HG02678 (cell line): ENCODE data around the gene LRRC17.
"Not testable (repeated sequence)": the region's sequence is repeated elsewhere in the genome, so short reads cannot be mapped to it uniquely, and the experiment has no call there.

ENCODE experiments used
- ATAC-seq: cut with Tn5 transposase; IDR thresholded peaks from one replicate; pipeline ENCODE4 v1.9.1; 2021; ENCODE audit warnings: mild to moderate bottlenecking, moderate library complexity; ENCODE audit not compliant: unreplicated experiment

Gene LRRC17

GRCh38 chr7:102938679-102939078 is 25.9 kb downstream of the LRRC17 start:
- ATAC-seq: no peak

- no peak for ATAC-seq
These were observed 29.5 kb downstream of the LRRC17 start for GRCh38 chr7:102942181-102942866.

- ATAC-seq: no peak
These were observed 30.1 kb downstream of the LRRC17 start for GRCh38 chr7:102942868-102943267.

- ATAC-seq: no peak
These were observed 30.8 kb downstream of the LRRC17 start for GRCh38 chr7:102943423-102944169.

GRCh38 chr7:102944241-102944640 is 31.4 kb downstream of the LRRC17 start:
- no peak for ATAC-seq

GRCh38 chr7:102951839-102952238 is 39.0 kb downstream of the LRRC17 start:
- no peak for ATAC-seq

- ATAC-seq: no peak
These were observed 40.6 kb downstream of the LRRC17 start for GRCh38 chr7:102953406-102953805.

- not testable (repeated sequence) for ATAC-seq
These were observed 41.6 kb downstream of the LRRC17 start for GRCh38 chr7:102954359-102954758.

GRCh38 chr7:102958004-102958403 is 45.2 kb downstream of the LRRC17 start:
- ATAC-seq: not testable (repeated sequence)

- not testable (repeated sequence) for ATAC-seq
These were observed 49.2 kb downstream of the LRRC17 start for GRCh38 chr7:102961993-102962392.

- ATAC-seq: no peak
These were observed 53.7 kb downstream of the LRRC17 start for GRCh38 chr7:102966465-102966864.

- ATAC-seq: no peak
These were observed 55.0 kb downstream of the LRRC17 start for GRCh38 chr7:102967798-102968197.

- ATAC-seq: no peak
These were observed 60.4 kb downstream of the LRRC17 start for GRCh38 chr7:102973096-102973802.

- ATAC-seq: no peak
These were observed 61.8 kb downstream of the LRRC17 start for GRCh38 chr7:102974366-102975236.

GRCh38 chr7:102975854-102976253 is 63.1 kb downstream of the LRRC17 start:
- no peak for ATAC-seq

- ATAC-seq: no peak
These were observed 63.7 kb downstream of the LRRC17 start for GRCh38 chr7:102976493-102976892.

- ATAC-seq: not testable (repeated sequence)
These were observed 64.8 kb downstream of the LRRC17 start for GRCh38 chr7:102977586-102977985.

- ATAC-seq: no peak
These were observed 65.5 kb downstream of the LRRC17 start for GRCh38 chr7:102978284-102978683.

- no peak for ATAC-seq
These were observed 66.9 kb downstream of the LRRC17 start for GRCh38 chr7:102979670-102980069.

GRCh38 chr7:102981451-102981850 is 68.7 kb downstream of the LRRC17 start:
- no peak for ATAC-seq

GRCh38 chr7:102982235-102982634 is 69.4 kb downstream of the LRRC17 start:
- no peak for ATAC-seq
